Ishikawa (cell line): ENCODE data around the gene AK9.

Experiments
- CEBPB ChIP-seq: IDR thresholded peaks from 2 replicates; pipeline ENCODE4 v1.6.1; 2012
- CREB1 ChIP-seq: IDR thresholded peaks from 2 replicates; pipeline ENCODE4 v1.6.1; 2012; ENCODE audit warnings: low read depth
- EGR1 ChIP-seq: IDR thresholded peaks from 2 replicates; pipeline ENCODE4 v1.6.1; 2012
- FOXM1 ChIP-seq: IDR thresholded peaks from 2 replicates; pipeline ENCODE4 v1.6.1; 2012; ENCODE audit warnings: low read depth, borderline replicate concordance
- NFIC ChIP-seq: IDR thresholded peaks from 2 replicates; pipeline ENCODE4 v1.6.1; 2012
- RAD21 ChIP-seq: IDR thresholded peaks from 2 replicates; pipeline ENCODE4 v1.6.1; 2012; ENCODE audit warnings: low read depth
- TAF1 ChIP-seq: IDR thresholded peaks from 2 replicates; pipeline ENCODE4 v1.6.1; 2012; ENCODE audit warnings: low read depth, mild to moderate bottlenecking
- TCF12 ChIP-seq: IDR thresholded peaks from 2 replicates; pipeline ENCODE4 v1.6.1; 2012; ENCODE audit warnings: low read depth
- TEAD4 ChIP-seq: IDR thresholded peaks from 2 replicates; pipeline ENCODE4 v1.6.1; 2012
- YY1 ChIP-seq: IDR thresholded peaks from 2 replicates; pipeline ENCODE4 v1.6.1; 2012; ENCODE audit warnings: low read depth
- ZBTB7A ChIP-seq: IDR thresholded peaks from 2 replicates; pipeline ENCODE4 v1.6.1; 2012; ENCODE audit warnings: low read depth
- TF ChIP-seq, protein P1 (sequence below): IDR thresholded peaks from 2 replicates; pipeline ENCODE4 v1.6.1; 2012; ENCODE audit warnings: low read depth, mild to moderate bottlenecking
- TF ChIP-seq, protein P2 (sequence below): IDR thresholded peaks from 2 replicates; pipeline ENCODE4 v1.6.1; 2012
- TF ChIP-seq, protein P3 (sequence below): IDR thresholded peaks from 2 replicates; pipeline ENCODE4 v1.6.1; 2012

Gene AK9

DNA sequence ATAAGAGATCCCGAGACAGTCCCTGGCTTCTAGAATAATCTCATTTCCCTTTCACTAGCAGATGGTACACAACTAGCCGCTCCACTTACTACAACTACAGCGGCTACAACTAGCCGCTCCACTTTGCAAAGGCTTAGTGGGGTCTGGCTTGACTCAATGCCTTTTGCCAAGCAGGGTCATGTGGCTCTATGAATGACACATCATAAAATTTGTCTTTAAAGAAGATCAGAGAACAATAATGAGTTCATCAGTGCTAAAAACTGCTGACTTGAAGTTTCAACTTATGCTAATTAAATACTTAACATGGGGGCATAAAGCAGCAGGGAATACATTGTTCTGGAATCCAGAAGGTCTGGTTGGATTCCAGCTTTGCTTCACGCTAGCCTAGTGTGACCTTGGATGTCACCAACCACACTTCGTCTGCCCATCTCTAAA, 233.4 kb downstream of the AK9 start:
- TF ChIP-seq, protein P1, sequence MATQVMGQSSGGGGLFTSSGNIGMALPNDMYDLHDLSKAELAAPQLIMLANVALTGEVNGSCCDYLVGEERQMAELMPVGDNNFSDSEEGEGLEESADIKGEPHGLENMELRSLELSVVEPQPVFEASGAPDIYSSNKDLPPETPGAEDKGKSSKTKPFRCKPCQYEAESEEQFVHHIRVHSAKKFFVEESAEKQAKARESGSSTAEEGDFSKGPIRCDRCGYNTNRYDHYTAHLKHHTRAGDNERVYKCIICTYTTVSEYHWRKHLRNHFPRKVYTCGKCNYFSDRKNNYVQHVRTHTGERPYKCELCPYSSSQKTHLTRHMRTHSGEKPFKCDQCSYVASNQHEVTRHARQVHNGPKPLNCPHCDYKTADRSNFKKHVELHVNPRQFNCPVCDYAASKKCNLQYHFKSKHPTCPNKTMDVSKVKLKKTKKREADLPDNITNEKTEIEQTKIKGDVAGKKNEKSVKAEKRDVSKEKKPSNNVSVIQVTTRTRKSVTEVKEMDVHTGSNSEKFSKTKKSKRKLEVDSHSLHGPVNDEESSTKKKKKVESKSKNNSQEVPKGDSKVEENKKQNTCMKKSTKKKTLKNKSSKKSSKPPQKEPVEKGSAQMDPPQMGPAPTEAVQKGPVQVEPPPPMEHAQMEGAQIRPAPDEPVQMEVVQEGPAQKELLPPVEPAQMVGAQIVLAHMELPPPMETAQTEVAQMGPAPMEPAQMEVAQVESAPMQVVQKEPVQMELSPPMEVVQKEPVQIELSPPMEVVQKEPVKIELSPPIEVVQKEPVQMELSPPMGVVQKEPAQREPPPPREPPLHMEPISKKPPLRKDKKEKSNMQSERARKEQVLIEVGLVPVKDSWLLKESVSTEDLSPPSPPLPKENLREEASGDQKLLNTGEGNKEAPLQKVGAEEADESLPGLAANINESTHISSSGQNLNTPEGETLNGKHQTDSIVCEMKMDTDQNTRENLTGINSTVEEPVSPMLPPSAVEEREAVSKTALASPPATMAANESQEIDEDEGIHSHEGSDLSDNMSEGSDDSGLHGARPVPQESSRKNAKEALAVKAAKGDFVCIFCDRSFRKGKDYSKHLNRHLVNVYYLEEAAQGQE, result no peak
- TF ChIP-seq RAD21 (no peak), CEBPB (no peak), NFIC (no peak), FOXM1 (no peak)
- TF ChIP-seq, protein P2, sequence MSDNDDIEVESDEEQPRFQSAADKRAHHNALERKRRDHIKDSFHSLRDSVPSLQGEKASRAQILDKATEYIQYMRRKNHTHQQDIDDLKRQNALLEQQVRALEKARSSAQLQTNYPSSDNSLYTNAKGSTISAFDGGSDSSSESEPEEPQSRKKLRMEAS, result no peak
- TF ChIP-seq, protein P3, sequence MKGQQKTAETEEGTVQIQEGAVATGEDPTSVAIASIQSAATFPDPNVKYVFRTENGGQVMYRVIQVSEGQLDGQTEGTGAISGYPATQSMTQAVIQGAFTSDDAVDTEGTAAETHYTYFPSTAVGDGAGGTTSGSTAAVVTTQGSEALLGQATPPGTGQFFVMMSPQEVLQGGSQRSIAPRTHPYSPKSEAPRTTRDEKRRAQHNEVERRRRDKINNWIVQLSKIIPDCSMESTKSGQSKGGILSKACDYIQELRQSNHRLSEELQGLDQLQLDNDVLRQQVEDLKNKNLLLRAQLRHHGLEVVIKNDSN, result no peak

DNA sequence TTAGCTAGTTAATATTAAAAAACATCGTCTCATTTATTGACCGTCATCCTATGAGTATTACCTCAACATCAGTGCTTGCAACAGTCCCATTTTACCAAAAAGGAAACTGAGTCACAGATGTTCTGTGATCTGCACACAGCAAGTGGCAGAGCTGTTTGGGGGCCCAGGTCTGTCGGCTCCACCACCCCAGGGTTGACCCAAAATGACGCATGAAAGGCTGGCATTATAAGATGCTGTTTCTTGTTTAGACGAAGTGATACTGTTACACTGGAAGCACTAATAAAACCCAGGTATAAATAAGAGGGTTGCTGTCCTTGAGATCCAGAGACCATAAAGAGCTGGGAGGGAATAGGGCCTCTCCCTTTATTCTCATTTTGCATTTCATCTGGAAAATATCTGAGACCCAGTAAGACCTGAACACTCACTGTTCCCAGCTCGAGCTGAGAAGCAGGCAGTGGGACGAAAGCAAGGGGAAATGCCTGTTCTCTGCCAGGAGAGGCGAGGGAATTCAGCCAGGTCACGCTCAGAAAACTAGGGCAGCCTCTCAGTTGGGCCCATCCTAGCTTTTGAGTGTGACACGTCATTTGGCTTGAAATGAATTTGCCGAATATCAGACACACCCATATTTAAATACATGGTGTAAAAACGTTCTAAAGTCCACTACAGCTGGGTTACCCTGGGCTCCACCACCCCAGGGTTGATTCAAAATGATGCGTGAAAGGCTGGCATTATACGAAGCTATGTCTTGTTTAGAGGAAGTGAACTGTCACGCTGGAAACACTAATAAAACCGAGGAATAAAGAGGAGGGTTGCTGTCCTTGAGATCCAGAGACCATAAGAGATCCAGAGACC, 234.1 kb downstream of the AK9 start:
- no peak for TF ChIP-seq FOXM1
- no peak for TF ChIP-seq ZBTB7A
- TF ChIP-seq EGR1, result no peak
- TF ChIP-seq TEAD4, result no peak
- no peak for TF ChIP-seq RAD21
- TF ChIP-seq YY1, result no peak
- TF ChIP-seq NFIC, result no peak

- no peak for TF ChIP-seq CEBPB
- TF ChIP-seq TAF1, result no peak
- no peak for TF ChIP-seq FOXM1
- TF ChIP-seq, protein P3, result no peak
These were observed 234.9 kb downstream of the AK9 start for GRCh38 chr6:109456111-109456583.

- TF ChIP-seq NFIC, result no peak
- TF ChIP-seq, protein P2, result 0 out of 2 replicates have a peak, but pooled peaks have one; percentile 14
- TF ChIP-seq FOXM1, result no peak
- TF ChIP-seq ZBTB7A, result peak; percentile 6; the same call in 1 of the 2 replicates
These were observed 235.4 kb downstream of the AK9 start, which contains the start of gene MICAL1 for GRCh38 chr6:109455437-109456110. Gene MICAL1 (minus strand): TSS chr6:109455772. CDS start chr6:109454196, 1,576 bp downstream.

- TF ChIP-seq EGR1, result no peak
- TF ChIP-seq CEBPB, result no peak
- TF ChIP-seq TAF1, result no peak
- TF ChIP-seq, protein P3, result no peak
These were observed 236.2 kb downstream of the AK9 start for GRCh38 chr6:109454496-109455436.

GRCh38 chr6:109453594-109454495, 237.2 kb downstream of the AK9 start:
- TF ChIP-seq TAF1, result no peak
- TF ChIP-seq TCF12, result no peak
- TF ChIP-seq ZBTB7A, result no peak
- no peak for TF ChIP-seq CEBPB
- no peak for TF ChIP-seq CREB1
- no peak for TF ChIP-seq NFIC
